ENCODE data around the gene TRAM1L1.

The TRAM1L1 gene

GRCh38 chr4:117084866-117085701, at the start of gene TRAM1L1:
TRAM1L1 (minus strand) TSS chr4:117085576; CDS start chr4:117085393, 183 bp downstream.
- FAIRE-seq: no peak

GRCh38 chr4:117134386-117134785, 49.0 kb upstream of the TRAM1L1 start:
- FAIRE-seq: peak; percentile 90

- FAIRE-seq: no peak
Measured at GRCh38 chr4:117096886-117097285, 11.5 kb upstream of the TRAM1L1 start.

GRCh38 chr4:117096462-117096861, 11.1 kb upstream of the TRAM1L1 start:
- no peak for FAIRE-seq

- no peak for FAIRE-seq
Measured at GRCh38 chr4:117093571-117093970, 8.2 kb upstream of the TRAM1L1 start.

GRCh38 chr4:117077760-117078159, 7.6 kb downstream of the TRAM1L1 start:
- no peak for FAIRE-seq

- no peak for FAIRE-seq
Measured at GRCh38 chr4:117068120-117068519, 17.3 kb downstream of the TRAM1L1 start.

- no peak for FAIRE-seq
Measured at GRCh38 chr4:117063961-117064696, 21.2 kb downstream of the TRAM1L1 start.

- no peak for FAIRE-seq
Measured at GRCh38 chr4:117042962-117043361, 42.4 kb downstream of the TRAM1L1 start.
